ENCODE results near the gene C9.

DNA sequence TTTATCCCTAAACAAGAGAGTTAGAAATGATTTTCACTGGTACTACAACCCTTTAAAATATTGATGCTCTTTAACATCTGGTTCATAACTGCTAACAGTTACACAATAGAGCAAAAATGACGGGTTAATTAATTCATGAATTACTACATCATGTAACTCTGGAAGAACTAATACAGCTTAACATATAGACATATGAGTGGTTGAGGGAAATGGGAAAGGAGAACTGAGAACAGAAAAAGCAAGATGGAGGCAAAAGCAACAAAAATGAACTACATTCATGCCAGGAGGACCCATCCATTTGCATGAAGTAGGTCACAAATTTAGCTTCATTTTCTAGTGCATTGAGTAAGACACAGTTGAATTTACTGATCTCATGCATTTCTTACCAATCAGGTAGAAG, 61.8 kb downstream of the C9 start:
- TF ChIP-seq, protein P1, sequence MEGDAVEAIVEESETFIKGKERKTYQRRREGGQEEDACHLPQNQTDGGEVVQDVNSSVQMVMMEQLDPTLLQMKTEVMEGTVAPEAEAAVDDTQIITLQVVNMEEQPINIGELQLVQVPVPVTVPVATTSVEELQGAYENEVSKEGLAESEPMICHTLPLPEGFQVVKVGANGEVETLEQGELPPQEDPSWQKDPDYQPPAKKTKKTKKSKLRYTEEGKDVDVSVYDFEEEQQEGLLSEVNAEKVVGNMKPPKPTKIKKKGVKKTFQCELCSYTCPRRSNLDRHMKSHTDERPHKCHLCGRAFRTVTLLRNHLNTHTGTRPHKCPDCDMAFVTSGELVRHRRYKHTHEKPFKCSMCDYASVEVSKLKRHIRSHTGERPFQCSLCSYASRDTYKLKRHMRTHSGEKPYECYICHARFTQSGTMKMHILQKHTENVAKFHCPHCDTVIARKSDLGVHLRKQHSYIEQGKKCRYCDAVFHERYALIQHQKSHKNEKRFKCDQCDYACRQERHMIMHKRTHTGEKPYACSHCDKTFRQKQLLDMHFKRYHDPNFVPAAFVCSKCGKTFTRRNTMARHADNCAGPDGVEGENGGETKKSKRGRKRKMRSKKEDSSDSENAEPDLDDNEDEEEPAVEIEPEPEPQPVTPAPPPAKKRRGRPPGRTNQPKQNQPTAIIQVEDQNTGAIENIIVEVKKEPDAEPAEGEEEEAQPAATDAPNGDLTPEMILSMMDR (IDR thresholded peaks at IDR 0.05) = no peak
- TF ChIP-seq POLR2A (IDR thresholded peaks at IDR 0.05) (no peak), EP300 (IDR thresholded peaks at IDR 0.05) (no peak)
